GM12801 (cell line): ENCODE results near the gene WWTR1.

ENCODE experiments used
- CTCF ChIP-seq: IDR thresholded peaks from one replicate; pipeline ENCODE4 v1.5.1; 2011; ENCODE audit warnings: control low read depth; ENCODE audit not compliant: insufficient read length; ENCODE audit errors: extremely low read depth

Gene WWTR1

GRCh38 chr3:149630806-149631205 lies 27.0 kb downstream of the WWTR1 start:
- no peak for TF ChIP-seq CTCF

- no peak for TF ChIP-seq CTCF
Measured at GRCh38 chr3:149628957-149629670, 28.7 kb downstream of the WWTR1 start.

GRCh38 chr3:149626671-149627070 lies 31.2 kb downstream of the WWTR1 start:
- no peak for TF ChIP-seq CTCF

GRCh38 chr3:149625795-149626194 lies 32.0 kb downstream of the WWTR1 start:
- TF ChIP-seq CTCF = no peak

GRCh38 chr3:149623824-149624223 lies 34.0 kb downstream of the WWTR1 start:
- TF ChIP-seq CTCF = no peak

GRCh38 chr3:149621218-149622005 lies 36.4 kb downstream of the WWTR1 start:
- no peak for TF ChIP-seq CTCF

GRCh38 chr3:149620291-149621020 lies 37.4 kb downstream of the WWTR1 start:
- TF ChIP-seq CTCF = no peak
